HG03432 (cell line): ENCODE results near the gene TMEM94.
A peak's percentile ranks its signal among the peaks of the same experiment; 100 is the strongest.

ENCODE experiments used
- ATAC-seq: cut with Tn5 transposase; IDR thresholded peaks from one replicate; pipeline ENCODE4 v1.9.1; 2021; ENCODE audit warnings: mild to moderate bottlenecking, moderate library complexity; ENCODE audit not compliant: unreplicated experiment

TMEM94 gene

GRCh38 chr17:75524269-75524969 lies 68.0 kb downstream of the TMEM94 start:
- no peak for ATAC-seq

GRCh38 chr17:75524970-75525805 lies 68.8 kb downstream of the TMEM94 start, which contains the start of gene LLGL2:
Gene LLGL2 (plus strand): TSS chr17:75525697. CDS start chr17:75543427, 17,730 bp downstream.
- peak; percentile 79 for ATAC-seq

DNA sequence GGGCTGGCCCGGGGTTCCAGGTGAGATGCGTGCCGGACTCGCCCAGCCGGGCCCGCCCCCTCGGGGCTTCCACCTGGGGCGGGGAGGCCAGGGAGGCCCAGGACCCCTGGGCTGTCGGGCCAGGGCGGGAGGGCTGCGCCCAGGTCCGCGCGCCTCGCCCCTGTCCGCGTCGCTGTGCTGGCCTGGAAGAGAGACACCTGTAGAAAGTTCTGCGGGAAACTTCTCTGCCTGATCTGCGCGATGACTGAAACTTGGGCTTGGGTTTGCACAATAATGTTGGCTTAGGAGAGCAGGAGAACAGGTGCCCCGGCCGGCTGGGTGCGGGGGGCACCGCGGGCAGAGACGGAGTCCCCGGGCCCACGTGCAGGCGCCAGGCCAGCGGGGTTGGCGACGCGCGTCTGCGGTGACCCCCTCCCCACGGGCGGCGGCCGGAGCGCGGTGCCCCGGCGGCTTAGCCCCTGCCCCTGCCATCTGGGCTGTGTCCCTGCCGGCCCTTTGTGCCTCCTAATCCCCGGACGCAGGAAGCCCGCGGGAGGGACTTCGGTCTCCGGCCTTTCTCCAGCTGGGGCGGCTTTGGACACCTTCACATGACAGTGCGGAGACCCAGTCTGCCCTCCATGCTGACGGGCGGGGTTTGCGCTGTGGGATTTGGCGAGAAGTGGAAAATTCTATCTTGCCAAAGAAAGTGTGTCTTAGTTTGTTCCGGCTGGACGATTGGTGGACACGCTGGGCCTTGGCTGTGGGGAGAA lies 69.5 kb downstream of the TMEM94 start:
- ATAC-seq: peak; percentile 3

GRCh38 chr17:75526555-75527270 lies 70.3 kb downstream of the TMEM94 start:
- no peak for ATAC-seq

DNA sequence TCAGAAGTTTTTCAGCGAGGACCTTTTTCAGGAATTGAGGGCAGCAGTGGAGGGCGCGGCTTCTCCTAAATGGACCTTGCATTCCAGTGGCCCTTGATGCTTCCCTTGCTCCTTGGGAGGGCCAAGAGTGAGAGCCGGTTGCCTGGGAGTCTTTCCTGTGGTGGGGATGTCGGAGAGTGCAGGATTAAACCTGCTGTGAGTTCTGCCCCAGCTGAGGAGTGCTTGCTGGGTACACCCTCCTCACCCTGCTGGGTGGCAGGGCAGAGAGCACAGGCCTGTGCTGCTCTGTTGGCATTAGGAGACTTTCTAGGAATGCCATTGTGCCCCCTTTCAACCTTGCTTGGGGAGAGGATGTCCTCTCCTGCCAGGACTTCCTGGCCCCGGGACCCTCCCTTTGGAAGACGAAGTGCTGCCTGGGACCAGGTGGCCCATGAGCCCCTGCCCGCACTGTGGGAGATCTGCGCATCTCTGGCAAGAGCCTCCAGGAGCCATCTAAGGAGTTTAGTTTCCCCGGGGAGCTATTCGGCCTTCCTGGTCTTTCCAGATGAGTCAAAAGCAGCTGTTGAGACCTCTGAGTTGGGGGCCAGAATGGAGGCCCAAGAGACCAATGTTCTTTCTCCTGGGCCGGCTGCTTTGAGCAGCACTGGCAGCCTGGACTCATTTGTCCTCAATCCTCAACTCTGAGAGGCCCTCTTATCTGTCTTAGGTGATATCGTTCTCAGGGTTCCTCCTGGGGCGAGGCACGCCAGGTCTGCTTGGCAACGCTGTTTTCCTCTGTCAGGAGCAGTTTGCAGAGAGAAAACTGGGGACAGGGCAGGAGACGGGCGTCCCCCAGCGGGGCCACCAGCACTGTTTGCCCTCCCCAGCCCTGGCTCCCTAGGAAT lies 74.6 kb downstream of the TMEM94 start:
- ATAC-seq: no peak

DNA sequence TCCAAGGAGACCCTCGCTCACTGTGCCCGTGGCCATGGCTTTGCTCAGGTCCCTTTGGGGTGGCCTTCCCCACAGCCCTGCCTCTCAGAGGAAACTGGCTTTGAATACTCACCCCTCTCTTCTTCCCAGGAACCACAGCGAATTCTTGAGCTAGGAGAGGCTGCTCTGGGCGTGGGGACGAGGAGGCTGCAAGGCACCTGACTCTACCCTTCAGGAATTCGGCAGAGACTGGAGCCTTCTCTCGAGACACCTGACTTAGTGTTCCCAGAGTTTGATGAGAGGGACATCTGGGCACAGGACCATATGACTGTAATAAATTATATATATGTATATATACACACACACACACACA lies 75.3 kb downstream of the TMEM94 start:
- no peak for ATAC-seq

GRCh38 chr17:75535119-75535537 lies 78.7 kb downstream of the TMEM94 start:
- ATAC-seq: peak; percentile 51

DNA sequence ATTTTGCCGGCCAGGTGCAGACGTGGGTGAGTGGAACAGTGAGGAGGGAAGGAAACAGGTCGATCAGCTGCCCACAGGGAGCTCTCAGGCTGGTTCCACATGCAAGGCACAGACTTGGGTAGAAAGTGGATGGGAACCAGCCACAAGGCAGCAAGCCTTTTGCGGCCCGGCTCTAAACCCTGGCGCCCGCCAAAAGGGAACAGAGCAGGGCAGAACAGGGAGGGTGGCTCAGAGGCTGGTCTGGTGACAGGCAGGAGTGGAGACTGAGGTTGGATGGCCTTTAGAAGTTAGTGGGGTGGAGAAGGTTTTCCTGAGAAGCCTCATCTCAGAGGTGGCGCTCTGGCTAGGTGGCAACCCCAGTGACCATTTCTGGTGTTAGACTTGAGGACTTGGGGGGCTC lies 79.4 kb downstream of the TMEM94 start:
- ATAC-seq: no peak

GRCh38 chr17:75536366-75536765 lies 79.9 kb downstream of the TMEM94 start:
- no peak for ATAC-seq

DNA sequence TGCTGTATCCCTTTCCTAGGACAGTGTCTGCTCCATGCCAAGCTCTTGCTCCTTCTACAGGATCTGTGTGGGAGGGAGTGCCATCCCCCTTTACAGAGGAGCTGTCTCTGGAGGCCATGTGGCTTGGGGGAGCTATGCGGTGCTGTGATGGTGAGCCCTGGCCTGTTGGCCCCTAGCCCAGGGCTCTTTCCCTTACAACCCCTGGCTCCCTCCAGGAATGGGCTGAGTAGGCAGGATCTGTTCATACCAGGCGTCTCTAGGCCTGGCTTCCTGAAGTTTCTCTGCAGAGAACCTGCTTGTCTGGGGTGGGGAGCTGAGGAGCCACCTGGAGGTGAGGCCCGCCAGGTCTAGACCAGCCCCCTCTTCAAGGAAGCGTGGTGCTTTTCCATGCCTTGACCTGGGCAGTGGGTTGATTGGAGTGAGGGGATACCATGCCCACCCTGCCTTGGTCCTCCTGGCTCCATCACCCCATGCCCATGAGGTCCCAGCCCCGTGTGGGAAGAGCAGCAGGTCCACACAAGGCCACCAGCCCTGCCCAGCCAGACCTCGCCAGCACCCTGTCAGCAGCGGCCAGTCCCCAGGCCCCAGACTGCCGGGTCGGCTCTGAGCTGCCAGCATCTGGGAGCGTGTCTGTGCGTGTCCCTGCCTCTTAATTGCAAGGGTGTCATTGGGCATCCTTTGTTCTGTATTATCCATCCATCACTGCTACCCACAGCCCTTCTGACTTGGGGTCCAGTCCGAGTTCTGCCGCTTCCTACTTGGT lies 83.7 kb downstream of the TMEM94 start:
- no peak for ATAC-seq

- ATAC-seq: no peak
Observed at GRCh38 chr17:75540923-75541503, 84.6 kb downstream of the TMEM94 start.

DNA sequence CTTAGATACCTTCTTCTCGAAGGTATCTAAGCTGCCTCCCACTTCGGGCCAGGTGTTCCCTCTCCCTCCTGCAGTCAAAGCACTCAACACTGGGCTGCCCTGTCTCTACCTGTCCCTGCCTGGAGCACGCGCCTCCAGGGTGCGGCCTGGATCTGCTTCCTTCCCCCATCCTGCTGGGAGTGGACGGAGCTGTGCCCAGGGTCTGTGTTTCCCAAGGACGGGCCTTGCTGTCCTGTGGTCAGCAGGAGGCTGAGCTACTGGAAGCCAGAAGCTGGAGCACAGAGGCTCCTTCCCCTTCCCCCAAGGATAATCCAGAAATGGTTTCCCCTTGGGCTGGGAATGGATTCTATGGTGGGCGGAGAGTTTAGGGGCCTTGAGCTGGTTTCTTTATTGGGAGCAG lies 85.8 kb downstream of the TMEM94 start:
- ATAC-seq: no peak

DNA sequence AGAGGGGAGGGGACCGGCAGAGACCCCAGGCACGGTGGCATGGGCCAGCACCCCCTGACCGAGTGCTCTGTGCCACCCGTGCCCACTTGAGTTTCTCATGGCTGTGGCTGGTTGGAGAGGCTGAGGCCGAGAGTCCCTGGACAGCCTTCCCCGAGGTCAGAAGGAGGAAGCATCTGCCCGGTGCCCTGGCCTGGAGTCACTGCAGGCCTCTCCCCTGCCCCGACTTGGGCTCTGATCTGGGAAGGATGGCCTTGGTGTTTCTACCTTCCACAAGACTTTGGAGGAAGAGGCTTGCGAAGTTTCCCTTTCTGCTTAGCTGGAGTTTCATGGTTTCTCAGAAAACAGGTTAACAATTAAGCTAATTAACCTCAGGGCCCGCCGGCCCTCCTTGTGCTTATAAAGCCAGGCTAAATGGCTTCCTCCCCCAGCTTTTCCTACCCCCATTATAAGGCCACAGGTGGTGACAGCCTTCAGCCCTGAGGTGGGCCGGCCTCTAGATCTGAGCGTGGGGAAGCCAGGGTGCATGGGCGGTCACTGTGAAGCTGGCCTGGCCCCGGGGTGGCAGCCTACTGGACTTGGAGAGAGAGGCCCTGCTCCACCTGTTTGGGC lies 86.4 kb downstream of the TMEM94 start:
- ATAC-seq: no peak

GRCh38 chr17:75544250-75544649 lies 87.8 kb downstream of the TMEM94 start:
- no peak for ATAC-seq

DNA sequence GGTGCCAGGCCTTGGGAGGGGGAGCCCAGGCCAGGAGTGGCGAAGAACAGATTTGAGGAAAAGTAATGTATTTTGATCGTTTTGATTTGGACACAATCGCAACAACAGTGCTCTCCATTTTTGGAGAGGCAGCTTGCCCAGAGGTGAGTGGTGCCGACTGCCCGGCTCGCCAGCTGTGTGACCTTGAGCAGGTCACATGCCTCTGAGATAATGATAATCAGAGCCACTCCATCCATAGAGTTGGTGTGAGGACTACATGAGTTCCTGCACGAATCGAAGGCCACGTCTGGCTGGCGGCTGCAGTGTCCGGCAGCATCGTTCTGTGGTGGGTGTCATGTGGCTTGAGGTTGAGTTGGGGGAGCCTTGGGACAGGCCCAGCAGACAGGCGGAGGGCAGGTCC lies 89.7 kb downstream of the TMEM94 start:
- no peak for ATAC-seq

- ATAC-seq: no peak
Observed at GRCh38 chr17:75547091-75547490, 90.7 kb downstream of the TMEM94 start.

- no peak for ATAC-seq
Observed at GRCh38 chr17:75548813-75549212, 92.4 kb downstream of the TMEM94 start.
